Body of pancreas (tissue), 4 donors: ENCODE results near the gene LAMP1. TPM values are rescaled to one million over a fixed set of nuclear protein-coding genes. Genes with fewer than 3 reads are reported as not detected.

Experiments used
- ATAC-seq: fragments of 150-250 bp; one replicate; pipeline ENCODE4 v1.9.1; 2016
- DNase-seq, 4 donors: peaks; one replicate each; pipeline ENCODE4 v3.0.0-alpha.2; 2019
- H3K27ac ChIP-seq, 4 donors: fragments of 200-600 bp; sonication (generic); 1 replicate in 3 of 4; 2 replicates in 1 of 4; pipeline versions ENCODE4 v1.5.1 to v1.6.1; 2016 to 2019; ENCODE audit warnings: mild to moderate bottlenecking in 1 of 4, mixed read lengths in 1 of 4, moderate library complexity in 1 of 4
- H3K27me3 ChIP-seq, 2 donors: fragments of 200-600 bp; sonication (generic); one replicate each; pipeline ENCODE4 v1.6.0; 2016; ENCODE audit warnings: mild to moderate bottlenecking in 1 of 2
- H3K36me3 ChIP-seq, 2 donors: fragments of 200-600 bp; sonication (generic); replicated peaks in 1 of 2; 2 replicates each; pipeline ENCODE4 v1.5.1; 2016; ENCODE audit warnings: low read depth in 2 of 2; ENCODE audit not compliant: insufficient read depth in 1 of 2
- H3K4me1 ChIP-seq: fragments of 200-600 bp; sonication (generic); one replicate; pipeline ENCODE4 v1.6.0; 2016
- H3K4me3 ChIP-seq, 2 donors: fragments of 200-600 bp; sonication (generic); 1 replicate in 1 of 2; 2 replicates in 1 of 2; pipeline ENCODE4 v1.5.1; 2016 to 2019
- H3K9me3 ChIP-seq, 3 donors: fragments of 200-600 bp; sonication (generic); 1 replicate in 2 of 3; 2 replicates in 1 of 3; pipeline ENCODE4 v1.5.1; 2016
- CTCF ChIP-seq, 7 experiments: fragments of 450-650 bp in 4 of 7; fragments of 200-600 bp in 3 of 7; sonication (generic) in 3 of 7; IDR thresholded peaks; one replicate each; pipeline ENCODE4 v1.5.1; 2016 to 2019; ENCODE audit warnings: antibody characterized with exemption in 7 of 7
- POLR2A ChIP-seq, 3 donors: fragments of 450-650 bp; IDR thresholded peaks; one replicate each; pipeline ENCODE4 v1.6.1; 2016; ENCODE audit warnings: antibody characterized with exemption in 3 of 3, mild to moderate bottlenecking in 2 of 3
- WGBS, 2 donors: methylation state at CpG; one replicate each; pipeline ENCODE4 v1.1.5; 2017; 5-methylcytosine and 5-hydroxymethylcytosine counted together
- intact Hi-C: fragments of 100-400 bp; cut with DNase I; formaldehyde crosslinking; loops from one replicate; pipeline ENCODE4 v1.15.1; 2023
- total RNA-seq, 2 donors: library from RNA; depleted of rRNA; stranded (reverse); fragments of >200 nt; gene quantifications; one replicate each; pipeline ENCODE4 v1.1.0, GENCODE V29; 2016

LAMP1 gene
- total RNA-seq, 2 donors from 2014 or later, result 68.5 to 92.6 TPM

GRCh38 chr13:113315992-113316391, 19.0 kb downstream of the LAMP1 start:
- intact Hi-C loops, result no loop called here
- TF ChIP-seq CTCF (IDR thresholded peaks at IDR 0.05), result no peak
- TF ChIP-seq POLR2A (IDR thresholded peaks at IDR 0.05), result no peak
- H3K27ac ChIP-seq, result no peak overlapping the region
- no peak for DNase-seq
- peaks cover 0 to 24% of the 10 kb centered on the region in 2 donors for H3K36me3 ChIP-seq
- no peak for ATAC-seq
- no peaks in the 10 kb centered on the region for H3K9me3 ChIP-seq
- no peaks in the 10 kb centered on the region for H3K27me3 ChIP-seq
- no peaks in the 10 kb centered on the region for H3K4me1 ChIP-seq
- WGBS, 2 donors, result 92% methylated on average over 5 of the region's 5 CpGs
- no peak overlapping the region for H3K4me3 ChIP-seq

DNA sequence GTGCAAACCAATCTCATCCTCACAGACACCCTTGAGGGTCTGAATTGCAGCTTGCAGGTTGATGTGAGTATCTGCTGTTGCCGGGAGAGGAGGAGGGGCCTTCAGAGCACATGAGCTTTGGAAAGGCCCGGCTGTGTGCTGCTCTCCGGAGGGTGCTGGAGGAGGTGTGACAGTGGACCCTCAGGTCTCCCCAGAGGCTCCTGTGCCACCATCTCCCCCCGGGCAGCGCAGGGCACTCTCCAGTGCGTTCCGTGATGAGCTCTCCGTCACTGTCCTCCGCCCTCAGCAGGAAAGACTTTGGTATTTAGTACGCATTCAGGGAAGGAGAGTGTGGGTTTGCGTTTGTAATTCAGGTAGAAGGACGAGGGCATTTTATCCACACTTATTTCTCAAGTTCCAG, 20.0 kb downstream of the LAMP1 start:
- intact Hi-C loops, result no loop called here
- ATAC-seq, result no peak
- TF ChIP-seq CTCF (IDR thresholded peaks at IDR 0.05) (no peak), POLR2A (IDR thresholded peaks at IDR 0.05) (no peak)
- no peak for DNase-seq
- Histone ChIP-seq H3K36me3 (peaks cover 0 to 22% of the 10 kb centered on the region in 2 donors), H3K4me1 (no peaks in the 10 kb centered on the region), H3K27ac (no peak overlapping the region), H3K27me3 (no peaks in the 10 kb centered on the region), H3K9me3 (no peaks in the 10 kb centered on the region), H3K4me3 (no peak overlapping the region)
- 88 to 91% methylated on average over 12 of the region's 12 CpGs for WGBS, 2 donors

GRCh38 chr13:113318956-113319355, 21.9 kb downstream of the LAMP1 start:
- DNase-seq (no peak), ATAC-seq (no peak)
- no peak for TF ChIP-seq POLR2A (IDR thresholded peaks at IDR 0.05)
- TF ChIP-seq CTCF (IDR thresholded peaks at IDR 0.05), result no peak
- no peaks in the 10 kb centered on the region for H3K27me3 ChIP-seq
- intact Hi-C loops, result no loop called here
- 91% methylated on average over 7 to 17 of the region's 18 CpGs for WGBS, 2 donors
- H3K36me3 ChIP-seq, result peaks cover 12 to 30% of the 10 kb centered on the region in 2 donors
- no peak overlapping the region for H3K4me3 ChIP-seq
- no peaks in the 10 kb centered on the region for H3K9me3 ChIP-seq
- no peak overlapping the region for H3K27ac ChIP-seq
- H3K4me1 ChIP-seq, result no peaks in the 10 kb centered on the region

- H3K4me3 ChIP-seq, result no peak overlapping the region
- H3K9me3 ChIP-seq, result no peaks in the 10 kb centered on the region
- peaks cover 15 to 31% of the 10 kb centered on the region in 2 donors for H3K36me3 ChIP-seq
- TF ChIP-seq CTCF (IDR thresholded peaks at IDR 0.05), result no peak
- TF ChIP-seq POLR2A (IDR thresholded peaks at IDR 0.05), result no peak
- intact Hi-C loops, result no loop called here
- no peaks in the 10 kb centered on the region for H3K4me1 ChIP-seq
- no peak for ATAC-seq
- DNase-seq, result no peak
- H3K27me3 ChIP-seq, result no peaks in the 10 kb centered on the region
- 93 to 95% methylated on average over 11 to 14 of the region's 14 CpGs for WGBS, 2 donors
- no peak overlapping the region for H3K27ac ChIP-seq
Observed at GRCh38 chr13:113319371-113319770, 22.3 kb downstream of the LAMP1 start.

DNA sequence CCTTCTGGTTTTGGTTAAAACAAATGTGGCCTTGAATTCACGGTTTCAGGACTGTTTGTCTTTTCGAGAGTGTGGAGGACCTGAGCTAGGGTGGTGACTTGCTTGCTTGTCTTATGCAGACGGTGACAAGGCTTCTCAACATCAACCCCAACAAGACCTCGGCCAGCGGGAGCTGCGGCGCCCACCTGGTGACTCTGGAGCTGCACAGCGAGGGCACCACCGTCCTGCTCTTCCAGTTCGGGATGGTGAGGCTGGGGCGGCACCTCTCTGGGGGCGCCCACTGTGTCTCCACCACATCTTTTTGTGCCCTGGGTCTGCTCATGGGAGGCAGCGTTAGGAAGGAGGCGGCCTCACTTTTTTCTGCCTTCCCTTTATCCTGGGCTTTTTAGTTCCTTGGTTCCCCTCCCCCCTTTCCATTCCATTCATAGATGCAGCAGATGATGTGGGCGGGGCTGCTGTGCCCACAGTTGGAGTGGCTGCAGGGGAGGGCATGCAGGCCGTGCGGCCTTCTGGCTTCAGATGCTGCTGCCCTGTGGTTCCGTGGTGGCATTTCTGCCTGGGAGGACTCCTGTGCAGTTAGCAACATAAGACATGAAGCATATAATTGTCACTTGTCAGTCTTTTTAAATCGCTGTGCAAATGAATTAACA, 23.3 kb downstream of the LAMP1 start:
- H3K4me3 ChIP-seq, result no peak overlapping the region
- no peaks in the 10 kb centered on the region for H3K9me3 ChIP-seq
- ATAC-seq (no peak), DNase-seq (no peak)
- H3K27me3 ChIP-seq, result no peaks in the 10 kb centered on the region
- H3K36me3 ChIP-seq, result peaks cover 15 to 31% of the 10 kb centered on the region in 2 donors
- H3K27ac ChIP-seq, result no peak overlapping the region
- intact Hi-C loops, result no loop called here
- 93 to 95% methylated on average over 19 of the region's 19 CpGs for WGBS, 2 donors
- no peaks in the 10 kb centered on the region for H3K4me1 ChIP-seq
- TF ChIP-seq CTCF (IDR thresholded peaks at IDR 0.05) (no peak), POLR2A (IDR thresholded peaks at IDR 0.05) (no peak)
